ENCODE measurements around the gene ARHGAP22.

DNA sequence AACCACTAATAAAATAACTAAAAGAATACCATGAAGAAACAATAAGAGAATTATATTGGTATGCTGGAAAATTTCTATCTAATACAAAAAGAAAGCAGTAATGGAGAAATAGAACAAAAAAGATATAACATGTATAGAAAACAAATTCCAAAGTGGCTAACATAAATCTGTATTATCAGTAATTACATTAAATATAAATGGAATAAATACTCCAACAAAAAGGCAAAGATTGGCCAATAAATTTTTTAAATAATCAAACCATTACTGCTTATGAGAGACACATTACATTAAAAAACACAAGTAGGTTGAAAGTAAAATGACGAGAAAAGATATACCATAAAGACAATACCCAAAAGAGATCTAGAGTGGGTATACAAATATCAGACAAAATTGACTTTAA, 90.0 kb downstream of the ARHGAP22 start:
- TF ChIP-seq, protein P1, sequence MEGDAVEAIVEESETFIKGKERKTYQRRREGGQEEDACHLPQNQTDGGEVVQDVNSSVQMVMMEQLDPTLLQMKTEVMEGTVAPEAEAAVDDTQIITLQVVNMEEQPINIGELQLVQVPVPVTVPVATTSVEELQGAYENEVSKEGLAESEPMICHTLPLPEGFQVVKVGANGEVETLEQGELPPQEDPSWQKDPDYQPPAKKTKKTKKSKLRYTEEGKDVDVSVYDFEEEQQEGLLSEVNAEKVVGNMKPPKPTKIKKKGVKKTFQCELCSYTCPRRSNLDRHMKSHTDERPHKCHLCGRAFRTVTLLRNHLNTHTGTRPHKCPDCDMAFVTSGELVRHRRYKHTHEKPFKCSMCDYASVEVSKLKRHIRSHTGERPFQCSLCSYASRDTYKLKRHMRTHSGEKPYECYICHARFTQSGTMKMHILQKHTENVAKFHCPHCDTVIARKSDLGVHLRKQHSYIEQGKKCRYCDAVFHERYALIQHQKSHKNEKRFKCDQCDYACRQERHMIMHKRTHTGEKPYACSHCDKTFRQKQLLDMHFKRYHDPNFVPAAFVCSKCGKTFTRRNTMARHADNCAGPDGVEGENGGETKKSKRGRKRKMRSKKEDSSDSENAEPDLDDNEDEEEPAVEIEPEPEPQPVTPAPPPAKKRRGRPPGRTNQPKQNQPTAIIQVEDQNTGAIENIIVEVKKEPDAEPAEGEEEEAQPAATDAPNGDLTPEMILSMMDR (IDR thresholded peaks at IDR 0.05), result no peak
- TF ChIP-seq POLR2A (IDR thresholded peaks at IDR 0.05) (no peak), POLR2AphosphoS5 (IDR thresholded peaks at IDR 0.05; ENCODE audit: insufficient read depth in 1 of 2, low read depth in 1 of 2) (no peak)

Data from vagina (tissue), 2 donors.